GM18499 (cell line): Measurements from ENCODE around the gene SWI5.
"Not testable (repeated sequence)": the region's sequence is repeated elsewhere in the genome, so short reads cannot be mapped to it uniquely, and the experiment has no call there.

Experiments
- ATAC-seq: cut with Tn5 transposase; IDR thresholded peaks from one replicate; pipeline ENCODE4 v1.9.1; 2021; ENCODE audit warnings: moderate number of reproducible peaks; ENCODE audit not compliant: insufficient read depth, unreplicated experiment

The SWI5 gene

DNA sequence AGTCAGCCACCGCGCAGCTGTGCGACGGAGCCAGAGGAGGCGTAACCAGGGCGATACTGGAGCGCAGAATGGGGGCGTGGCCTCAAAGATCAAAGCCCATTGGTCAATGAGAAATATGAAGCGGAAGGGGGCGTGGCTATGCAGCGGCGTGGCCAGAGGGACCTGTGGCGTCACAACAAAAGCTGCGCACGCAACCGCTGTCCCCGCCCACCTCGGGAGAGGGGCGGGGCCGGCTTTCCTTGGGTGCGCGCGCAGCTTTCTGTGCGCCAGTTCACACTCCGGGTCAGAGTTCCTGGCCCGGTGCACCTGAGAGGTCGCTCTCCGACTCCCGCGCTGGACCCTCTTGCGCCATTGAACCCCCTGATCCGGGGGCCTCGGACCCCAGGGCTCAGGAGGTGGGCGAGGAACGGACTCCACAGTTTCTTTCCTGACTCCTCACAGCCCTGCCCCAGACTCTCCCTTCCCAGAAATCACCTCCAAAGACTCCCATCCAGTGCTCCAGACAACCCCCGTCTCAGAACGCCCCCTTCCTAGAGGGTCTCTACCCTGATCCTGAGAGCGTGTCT is at the start of gene SWI5:
Gene SWI5 (plus strand): TSS at position 269 of the 566 bp plus-strand sequence.
- peak; percentile 92 for ATAC-seq

DNA sequence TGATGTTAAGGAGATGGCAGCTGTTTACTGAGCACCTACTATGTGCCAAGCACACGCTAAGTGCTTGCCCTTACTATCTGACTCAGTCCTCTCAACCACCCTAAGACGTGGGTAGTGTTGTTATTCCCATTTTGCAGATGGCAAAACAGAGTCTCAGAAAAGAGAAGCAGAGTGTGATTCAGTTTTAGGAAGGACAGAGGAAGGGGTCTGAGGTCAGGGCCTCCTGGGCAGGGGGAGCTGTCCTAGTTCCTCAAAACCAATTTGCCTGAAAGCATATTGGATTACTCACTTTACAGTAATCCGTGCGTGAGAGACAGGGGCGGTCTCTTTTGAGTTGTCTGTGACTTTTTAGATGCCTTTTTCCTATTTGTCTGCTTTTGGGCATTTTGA is 49.7 kb upstream of the SWI5 start:
- no peak for ATAC-seq

GRCh38 chr9:128230897-128231296 is 45.2 kb upstream of the SWI5 start:
- ATAC-seq: not testable (repeated sequence)

DNA sequence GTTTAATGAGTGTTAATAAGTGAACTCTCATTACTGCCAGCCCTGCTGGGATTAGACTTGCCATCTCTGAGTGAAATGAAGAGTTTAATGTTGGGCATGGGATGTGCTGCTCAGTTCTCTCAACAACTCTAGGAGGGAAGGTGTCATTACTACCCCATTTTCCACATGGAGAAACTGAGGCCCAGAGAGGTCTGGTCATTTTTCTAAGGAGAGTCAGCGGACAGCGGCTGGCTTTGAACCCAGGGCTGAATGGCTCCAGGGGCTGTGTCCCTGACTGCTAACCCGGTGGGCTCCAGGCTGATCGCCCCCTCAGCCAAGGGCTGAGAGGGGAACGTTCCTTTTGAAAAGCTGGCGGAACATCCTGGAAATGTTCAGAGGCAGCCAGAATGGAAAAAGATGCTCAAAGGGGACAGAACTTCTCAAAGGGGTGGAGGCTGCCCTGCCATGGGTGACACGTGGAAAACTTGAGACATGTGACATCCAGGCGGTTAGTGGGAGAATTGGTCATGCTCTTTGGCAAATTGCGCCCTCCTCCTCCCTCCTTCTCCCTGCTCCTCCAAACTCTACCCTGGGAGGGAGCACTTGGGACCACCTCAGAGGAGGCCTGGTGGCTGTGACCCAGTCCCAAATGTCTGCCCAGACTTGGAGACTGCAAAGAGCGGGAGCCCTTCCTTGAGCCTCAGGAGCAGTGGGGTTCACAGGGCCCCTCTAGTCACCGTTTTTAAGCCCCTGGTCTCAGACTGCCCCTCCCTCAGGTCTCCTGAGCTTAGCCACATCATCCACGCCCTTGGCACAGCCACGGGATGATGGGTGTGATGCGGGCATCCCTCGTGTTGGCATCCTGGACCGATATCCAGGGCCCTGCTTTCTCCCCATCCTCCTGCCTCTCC is 44.2 kb upstream of the SWI5 start:
- no peak for ATAC-seq

GRCh38 chr9:128232528-128233428 is 43.3 kb upstream of the SWI5 start:
- no peak for ATAC-seq

DNA sequence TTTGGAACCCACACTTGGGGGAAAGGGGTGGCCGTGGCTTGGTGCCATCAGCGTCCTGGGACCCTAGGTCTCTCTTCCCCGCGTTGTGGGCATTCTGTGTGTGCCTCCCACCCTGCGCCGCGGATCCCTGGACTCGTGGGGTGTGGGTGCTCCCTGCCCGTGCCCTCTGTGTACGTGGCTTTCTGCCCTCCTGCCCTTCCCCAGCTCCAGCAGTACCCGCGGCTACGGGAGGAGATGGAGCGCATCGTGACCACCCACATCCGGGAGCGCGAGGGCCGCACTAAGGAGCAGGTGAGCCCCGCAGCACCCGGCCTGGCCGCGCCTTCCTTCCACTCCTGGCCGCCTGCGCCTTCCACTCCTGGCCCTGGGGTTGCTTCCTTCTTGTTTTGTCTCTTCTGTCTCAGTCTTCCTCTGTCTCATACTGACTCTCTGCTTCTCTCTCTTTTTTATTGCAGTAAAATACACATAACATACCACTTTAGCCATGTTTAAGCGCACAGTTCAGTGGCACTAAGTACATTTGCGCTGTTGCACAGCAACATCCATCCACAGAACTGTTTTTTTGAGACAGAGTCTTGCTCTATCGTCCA is 42.2 kb upstream of the SWI5 start:
- ATAC-seq: no peak

DNA sequence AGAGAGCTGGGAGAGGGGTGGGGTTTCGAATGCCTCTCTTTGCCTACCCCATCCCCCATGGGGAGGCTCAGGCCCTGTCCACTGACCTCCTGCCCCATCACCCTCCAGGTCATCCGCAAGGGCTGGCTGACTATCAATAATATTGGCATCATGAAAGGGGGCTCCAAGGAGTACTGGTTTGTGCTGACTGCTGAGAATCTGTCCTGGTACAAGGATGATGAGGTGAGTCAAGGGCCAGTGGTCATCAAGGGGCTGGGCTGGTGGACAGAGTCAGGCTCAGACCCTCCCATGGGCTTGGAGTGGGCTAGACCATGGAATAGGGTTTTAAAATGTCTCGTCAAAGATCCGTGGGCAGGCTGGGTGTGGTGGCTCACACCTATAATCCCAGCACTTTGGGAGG is 34.0 kb upstream of the SWI5 start:
- no peak for ATAC-seq

- no peak for ATAC-seq
Measured at GRCh38 chr9:128242828-128243214, 33.3 kb upstream of the SWI5 start.

GRCh38 chr9:128243215-128244018 is 32.7 kb upstream of the SWI5 start:
- ATAC-seq: no peak

- ATAC-seq: no peak
Measured at GRCh38 chr9:128244091-128244836, 31.8 kb upstream of the SWI5 start.

GRCh38 chr9:128244837-128245231 is 31.2 kb upstream of the SWI5 start:
- no peak for ATAC-seq

GRCh38 chr9:128245421-128246151 is 30.5 kb upstream of the SWI5 start:
- no peak for ATAC-seq

GRCh38 chr9:128246471-128246870 is 29.6 kb upstream of the SWI5 start:
- ATAC-seq: no peak

DNA sequence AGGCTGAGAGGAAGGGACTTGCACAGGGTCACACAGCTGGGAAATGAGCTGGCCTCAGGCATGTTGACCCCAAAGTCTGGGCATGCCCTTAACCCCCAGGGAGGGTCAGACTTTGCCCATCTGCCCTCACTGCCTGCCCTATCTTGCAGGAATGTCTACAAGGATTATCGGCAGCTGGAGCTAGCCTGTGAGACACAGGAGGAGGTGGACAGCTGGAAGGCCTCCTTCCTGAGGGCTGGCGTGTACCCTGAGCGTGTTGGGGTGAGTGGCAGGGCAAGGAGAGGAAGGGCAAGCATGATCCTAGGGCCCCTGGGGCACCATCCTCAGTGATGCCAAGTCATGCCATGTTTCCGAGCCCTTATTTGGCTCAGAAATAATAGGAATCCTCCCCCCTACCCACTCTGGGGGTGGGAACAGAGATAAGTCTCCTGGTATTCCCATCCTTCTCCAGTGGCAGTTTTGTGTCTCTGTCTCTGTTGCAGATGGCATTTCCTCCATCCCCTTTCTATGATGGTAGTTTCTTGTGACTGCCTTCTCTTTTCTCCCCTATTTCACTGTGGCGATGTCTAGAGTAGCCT is 28.8 kb upstream of the SWI5 start:
- no peak for ATAC-seq

DNA sequence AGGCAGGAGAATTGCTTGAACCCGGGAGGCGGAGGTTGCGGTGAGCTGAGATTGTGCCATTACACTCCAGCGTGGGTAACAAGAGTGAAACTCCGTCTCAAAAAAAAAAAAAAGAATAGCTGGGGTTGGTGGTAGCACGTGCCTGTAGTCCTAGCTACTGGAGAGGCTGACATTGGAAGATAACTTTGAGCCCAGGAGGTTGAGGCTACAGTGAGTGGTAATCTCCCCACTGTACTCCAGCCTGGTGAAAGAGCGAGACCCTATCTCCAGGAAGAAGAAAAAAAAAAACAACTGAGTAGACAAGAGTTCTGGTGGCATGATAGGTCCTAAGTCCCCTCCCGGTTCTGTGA is 26.5 kb upstream of the SWI5 start:
- no peak for ATAC-seq

- peak; percentile 52 for ATAC-seq
Measured at GRCh38 chr9:128249908-128250838, 25.9 kb upstream of the SWI5 start.
